Tibial nerve (tissue), 4 donors: ENCODE results near the gene SP140L. TPM values are rescaled to one million over a fixed set of nuclear protein-coding genes. Genes with fewer than 3 reads are reported as not detected.

ENCODE experiments used
- DNase-seq, 2 donors: peaks; one replicate each; pipeline ENCODE4 v3.0.0-alpha.2; 2019; ENCODE audit warnings: low spot score in 2 of 2
- H3K27ac ChIP-seq, 4 donors: fragments of 200-600 bp; sonication (generic) in 3 of 4; one replicate each; pipeline ENCODE4 v1.5.1; 2017 to 2019; ENCODE audit warnings: mild to moderate bottlenecking in 1 of 4
- H3K27me3 ChIP-seq, 2 donors: fragments of 200-600 bp; sonication (generic) in 1 of 2; one replicate each; pipeline versions ENCODE4 v1.5.1 to v1.6.0; 2017 to 2019
- H3K36me3 ChIP-seq, 3 donors: fragments of 200-600 bp; sonication (generic); one replicate each; pipeline ENCODE4 v1.5.1; 2018 to 2019
- H3K4me1 ChIP-seq, 4 donors: fragments of 200-600 bp; sonication (generic) in 3 of 4; one replicate each; pipeline ENCODE4 v1.5.1; 2017 to 2019
- H3K4me3 ChIP-seq, 4 donors: fragments of 200-600 bp; sonication (generic) in 3 of 4; one replicate each; pipeline ENCODE4 v1.5.1; 2017 to 2019; ENCODE audit warnings: mild to moderate bottlenecking in 1 of 4, moderate library complexity in 1 of 4
- H3K9me3 ChIP-seq, 4 donors: fragments of 200-600 bp; sonication (generic) in 3 of 4; one replicate each; pipeline ENCODE4 v1.5.1; 2017 to 2019
- CTCF ChIP-seq, 5 experiments: fragments of 200-600 bp in 3 of 5; fragments of 450-650 bp in 2 of 5; sonication (generic) in 3 of 5; IDR thresholded peaks; one replicate each; pipeline ENCODE4 v1.5.1; 2016 to 2019; ENCODE audit warnings: antibody characterized with exemption in 5 of 5, mild to moderate bottlenecking in 3 of 5, moderate library complexity in 2 of 5
- EP300 ChIP-seq, 2 donors: sonication (generic); formaldehyde crosslinking; IDR thresholded peaks; one replicate each; pipeline ENCODE4 v1.6.1; 2017; ENCODE audit warnings: antibody characterized with exemption in 2 of 2, mild to moderate bottlenecking in 1 of 2
- POLR2A ChIP-seq, 2 donors: fragments of 450-650 bp; IDR thresholded peaks; one replicate each; pipeline ENCODE4 v1.6.1; 2017; ENCODE audit warnings: antibody characterized with exemption in 2 of 2, mild to moderate bottlenecking in 2 of 2, moderate library complexity in 2 of 2
- WGBS, 2 donors: methylation state at CpG; one replicate each; pipeline ENCODE4 v1.1.5; 2018; 5-methylcytosine and 5-hydroxymethylcytosine counted together
- total RNA-seq, 4 donors: library from RNA; depleted of rRNA; stranded (reverse); fragments of >200 nt; gene quantifications; one replicate each; pipeline ENCODE4 v1.1.0, GENCODE V29; 2016

SP140L gene
- total RNA-seq, 4 donors from 2014 or later, result 10.7 to 24.3 (median 12.9) TPM

GRCh38 chr2:230358305-230358704, 31.3 kb downstream of the SP140L start:
- Histone ChIP-seq H3K36me3 (peaks cover 0 to 55% (median 0%) of the 10 kb centered on the region in 3 donors), H3K4me3 (no peak overlapping the region), H3K27ac (no peak overlapping the region), H3K27me3 (no peaks in the 10 kb centered on the region), H3K9me3 (peaks cover 0 to 3% (median 0%) of the 10 kb centered on the region in 4 donors), H3K4me1 (peaks cover 0 to 14% (median 5%) of the 10 kb centered on the region in 4 donors)
- no peak for DNase-seq
- no peak for TF ChIP-seq POLR2A (IDR thresholded peaks at IDR 0.05)
- no peak for TF ChIP-seq EP300 (IDR thresholded peaks at IDR 0.05)
- TF ChIP-seq CTCF (IDR thresholded peaks at IDR 0.05), result no peak
- 93 to 95% methylated on average over 1 of the region's 1 CpG for WGBS, 2 donors

GRCh38 chr2:230360028-230360427, 33.0 kb downstream of the SP140L start:
- H3K27me3 ChIP-seq, result no peaks in the 10 kb centered on the region
- DNase-seq, result no peak
- WGBS, 2 donors, result 55 to 62% methylated on average over 1 of the region's 1 CpG
- H3K4me1 ChIP-seq, result peaks cover 0 to 11% (median 5%) of the 10 kb centered on the region in 4 donors
- TF ChIP-seq POLR2A (IDR thresholded peaks at IDR 0.05) (no peak), CTCF (IDR thresholded peaks at IDR 0.05) (no peak), EP300 (IDR thresholded peaks at IDR 0.05) (no peak)
- no peak overlapping the region for H3K27ac ChIP-seq
- no peak overlapping the region for H3K4me3 ChIP-seq
- H3K9me3 ChIP-seq, result peaks cover 0 to 3% (median 0%) of the 10 kb centered on the region in 4 donors
- H3K36me3 ChIP-seq, result peaks cover 0 to 73% (median 0%) of the 10 kb centered on the region in 3 donors

- Histone ChIP-seq H3K9me3 (peaks cover 0 to 3% (median 0%) of the 10 kb centered on the region in 4 donors), H3K4me3 (no peak overlapping the region), H3K27me3 (no peaks in the 10 kb centered on the region), H3K36me3 (peaks cover 0 to 78% (median 0%) of the 10 kb centered on the region in 3 donors), H3K4me1 (no peaks in the 10 kb centered on the region), H3K27ac (no peak overlapping the region)
- no peak for TF ChIP-seq CTCF (IDR thresholded peaks at IDR 0.05)
- no peak for TF ChIP-seq EP300 (IDR thresholded peaks at IDR 0.05)
- no peak for TF ChIP-seq POLR2A (IDR thresholded peaks at IDR 0.05)
- no peak for DNase-seq
- WGBS, 2 donors, result 43 to 60% methylated on average over 1 of the region's 1 CpG
Measured at GRCh38 chr2:230362030-230362691, 35.2 kb downstream of the SP140L start.

- 82 to 91% methylated on average over 2 of the region's 2 CpGs for WGBS, 2 donors
- Histone ChIP-seq H3K4me3 (no peak overlapping the region), H3K36me3 (peaks cover 0 to 62% (median 0%) of the 10 kb centered on the region in 3 donors), H3K4me1 (no peaks in the 10 kb centered on the region), H3K9me3 (no peaks in the 10 kb centered on the region), H3K27ac (no peak overlapping the region), H3K27me3 (no peaks in the 10 kb centered on the region)
- no peak for DNase-seq
- no peak for TF ChIP-seq EP300 (IDR thresholded peaks at IDR 0.05)
- no peak for TF ChIP-seq CTCF (IDR thresholded peaks at IDR 0.05)
- no peak for TF ChIP-seq POLR2A (IDR thresholded peaks at IDR 0.05)
Measured at GRCh38 chr2:230382108-230382507, 55.1 kb downstream of the SP140L start.

GRCh38 chr2:230383453-230383852, 56.5 kb downstream of the SP140L start:
- TF ChIP-seq EP300 (IDR thresholded peaks at IDR 0.05) (no peak), POLR2A (IDR thresholded peaks at IDR 0.05) (no peak), CTCF (IDR thresholded peaks at IDR 0.05) (no peak)
- H3K36me3 ChIP-seq, result peaks cover 0 to 66% (median under 1%) of the 10 kb centered on the region in 3 donors
- H3K27ac ChIP-seq, result no peak overlapping the region
- H3K4me1 ChIP-seq, result no peaks in the 10 kb centered on the region
- H3K4me3 ChIP-seq, result no peak overlapping the region
- no peak for DNase-seq
- WGBS, 2 donors, result 57 to 76% methylated on average over 5 of the region's 5 CpGs
- no peaks in the 10 kb centered on the region for H3K27me3 ChIP-seq
- no peaks in the 10 kb centered on the region for H3K9me3 ChIP-seq
